ENCODE measurements around the gene COQ10B.

COQ10B gene

DNA sequence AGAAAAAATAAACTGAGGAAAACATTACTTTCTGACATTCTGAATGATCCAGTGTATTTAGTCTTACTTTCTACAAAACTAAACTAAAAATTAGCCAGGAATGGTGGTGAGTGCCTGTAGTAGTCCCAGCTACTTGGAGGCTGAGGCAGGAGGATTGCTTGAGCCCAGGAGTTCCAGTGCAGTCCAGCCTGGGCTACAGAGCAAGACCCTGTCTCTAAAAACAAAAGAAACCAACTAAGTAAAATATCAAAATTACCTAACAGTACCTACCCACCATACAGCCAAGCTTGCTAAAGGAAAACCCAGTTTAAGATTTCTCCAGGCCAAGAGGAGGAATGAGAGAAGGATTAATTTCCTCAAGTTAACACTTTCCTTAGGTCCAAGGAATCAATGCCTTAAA is 43.3 kb downstream of the COQ10B start:
- H3K4me3 ChIP-seq (ENCODE audit: low read depth, low read length), result no peak overlapping the region
- no peak for TF ChIP-seq CTCF (IDR thresholded peaks at IDR 0.05; ENCODE audit: borderline replicate concordance, insufficient read depth, low read depth, low read length)

DNA sequence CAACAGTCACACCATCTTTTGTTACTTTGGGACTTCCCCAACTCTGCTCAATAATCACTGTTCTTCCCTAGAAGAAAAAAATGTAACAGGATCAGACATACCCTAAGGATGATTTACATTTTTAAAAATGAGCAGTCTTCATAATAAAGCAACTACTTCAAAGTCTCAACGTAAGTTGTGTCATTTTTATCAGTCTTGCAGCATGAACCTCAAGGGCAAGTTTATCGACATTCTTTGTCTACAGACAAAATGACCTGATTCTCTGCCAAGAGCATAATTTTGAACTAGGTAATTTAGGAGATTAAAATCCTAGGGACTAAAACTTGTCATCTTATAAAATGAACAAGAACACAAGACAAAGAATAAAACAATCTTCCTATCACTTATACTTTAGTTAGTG is 44.0 kb downstream of the COQ10B start:
- H3K4me3 ChIP-seq (ENCODE audit: low read depth, low read length), result no peak overlapping the region
- TF ChIP-seq CTCF (IDR thresholded peaks at IDR 0.05; ENCODE audit: borderline replicate concordance, insufficient read depth, low read depth, low read length), result no peak

DNA sequence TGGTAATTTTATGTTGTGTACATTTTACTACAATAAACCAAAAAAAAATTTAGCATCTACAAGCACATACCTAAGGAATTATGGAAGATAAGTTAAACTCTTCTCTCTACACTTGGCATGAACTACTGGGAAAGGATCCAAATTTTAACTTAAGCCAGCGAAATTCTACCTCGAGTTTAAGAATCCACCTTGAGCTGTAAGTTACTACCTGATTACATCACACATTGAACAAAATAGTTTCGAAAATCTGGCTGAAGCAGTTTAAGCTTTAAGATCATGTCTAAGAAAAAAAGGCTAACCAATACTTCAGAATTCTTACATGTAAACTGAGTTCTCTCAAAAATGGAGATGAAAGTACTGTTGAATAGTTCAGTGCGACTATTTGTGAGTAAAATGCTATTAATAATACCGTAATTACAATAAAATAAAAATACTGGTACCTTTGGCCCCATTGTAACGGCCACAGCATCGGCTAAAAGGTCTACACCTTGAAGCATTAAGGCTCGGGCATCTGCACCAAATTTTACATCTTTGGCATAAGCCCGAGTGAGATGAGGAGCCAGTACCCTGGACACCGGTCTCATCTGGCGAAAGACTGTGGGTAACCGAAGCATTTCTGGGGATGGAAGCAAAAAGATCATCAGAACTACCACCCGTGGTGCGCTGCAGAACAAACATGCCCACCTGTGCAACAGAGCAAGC is 45.0 kb downstream of the COQ10B start:
- peak overlapping the region; percentile 62 for H3K4me3 ChIP-seq (ENCODE audit: low read depth, low read length)
- TF ChIP-seq CTCF (IDR thresholded peaks at IDR 0.05; ENCODE audit: borderline replicate concordance, insufficient read depth, low read depth, low read length), result no peak

- H3K4me3 ChIP-seq (ENCODE audit: low read depth, low read length), result peak overlapping the region; percentile 62
- TF ChIP-seq CTCF (IDR thresholded peaks at IDR 0.05; ENCODE audit: borderline replicate concordance, insufficient read depth, low read depth, low read length), result no peak
These were observed 45.7 kb downstream of the COQ10B start for GRCh38 chr2:197498937-197499593.

DNA sequence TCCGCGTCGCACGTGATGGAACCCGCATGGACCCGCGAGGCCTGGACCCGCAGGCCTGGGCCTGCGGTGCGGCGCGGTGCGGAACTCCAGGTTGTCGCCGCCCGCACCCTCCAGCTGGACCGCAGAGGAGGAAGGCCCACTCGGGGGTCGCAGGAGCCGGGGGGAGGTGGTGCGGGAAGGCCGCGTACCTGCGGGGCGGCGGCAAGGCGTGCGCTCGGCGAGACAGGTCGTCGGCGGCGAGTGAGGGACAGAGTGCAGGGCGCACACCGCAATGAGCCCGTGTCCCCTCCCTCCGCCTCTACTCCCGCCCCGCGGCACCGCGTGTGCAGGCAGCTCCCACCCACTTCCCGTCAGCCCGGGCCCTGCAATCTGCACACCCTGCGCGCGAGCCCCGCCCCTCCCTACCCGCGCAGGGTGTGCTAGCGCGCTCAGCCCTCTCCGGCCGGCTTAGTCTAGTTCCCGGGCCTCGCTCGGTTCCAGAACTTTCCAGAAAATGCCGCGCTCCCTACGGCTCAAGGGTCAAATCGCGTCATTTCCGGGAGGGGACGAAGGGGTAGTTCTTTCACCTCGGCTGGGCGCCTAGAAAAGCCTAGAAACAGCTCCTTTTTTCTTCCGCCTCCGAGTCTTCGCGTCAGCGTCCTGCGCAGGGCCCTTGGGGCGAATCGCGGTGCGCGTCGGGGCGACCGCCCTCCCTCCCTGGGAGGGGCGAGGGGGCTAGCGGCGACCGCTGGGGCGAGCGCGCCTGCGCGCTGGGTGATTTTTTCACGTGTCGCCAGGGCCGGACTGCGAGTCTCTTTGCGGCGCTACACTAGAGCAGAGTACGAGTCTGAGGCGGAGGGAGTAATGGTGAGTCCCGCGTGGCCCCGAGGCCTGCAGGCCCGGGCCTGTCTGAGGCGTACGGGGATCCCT is 46.5 kb downstream of the COQ10B start, which contains the start of the genes HSPD1 and HSPE1:
Gene HSPD1, minus strand, starts transcription at position 247 of the 909 bp plus-strand sequence. CDS start 992 bp downstream, outside the sequence.
Gene HSPE1, plus strand, starts transcription at position 786 of the 909 bp plus-strand sequence. Its CDS starts 58 bp downstream, at position 844.
- TF ChIP-seq CTCF (IDR thresholded peaks at IDR 0.05; ENCODE audit: borderline replicate concordance, insufficient read depth, low read depth, low read length), result no peak
- peak within 1 kb of the TSS; percentile 62 for H3K4me3 ChIP-seq (ENCODE audit: low read depth, low read length)

- no peak for TF ChIP-seq CTCF (IDR thresholded peaks at IDR 0.05; ENCODE audit: borderline replicate concordance, insufficient read depth, low read depth, low read length)
- H3K4me3 ChIP-seq (ENCODE audit: low read depth, low read length), result peak overlapping the region; percentile 62
These were observed 47.3 kb downstream of the COQ10B start for GRCh38 chr2:197500503-197501131.

All from GM12875 (cell line).